Choroid plexus epithelial cell (primary cell): ENCODE data around the gene FMO2.

Experiments used
- DNase-seq: peaks from one replicate; pipeline ENCODE4 v3.0.0-alpha.2; 2010; ENCODE audit warnings: low read depth
- H3K4me3 ChIP-seq: 2 replicates; pipeline ENCODE4 v1.5.1; 2011; ENCODE audit warnings: low read depth, mild to moderate bottlenecking, control low read depth, low read length, moderate library complexity
- CTCF ChIP-seq: conservative IDR thresholded peaks from 2 replicates; pipeline ENCODE4 v1.5.1; 2011; ENCODE audit warnings: low read depth, mild to moderate bottlenecking, control low read depth, inconsistent platforms, low read length, moderate library complexity

Gene FMO2

GRCh38 chr1:171248302-171248701 is 63.2 kb downstream of the FMO2 start, which contains the start of gene FMO1:
TSS of gene FMO1 (plus strand) at chr1:171248494. CDS start at chr1:171258088, 9,594 bp downstream.
- TF ChIP-seq CTCF, result no peak
- no peak within 1 kb of the TSS for H3K4me3 ChIP-seq
- DNase-seq, result no peak

GRCh38 chr1:171248841-171249240 is 63.7 kb downstream of the FMO2 start:
- DNase-seq, result no peak
- no peak for TF ChIP-seq CTCF
- no peak overlapping the region for H3K4me3 ChIP-seq

GRCh38 chr1:171250263-171250662 is 65.2 kb downstream of the FMO2 start:
- H3K4me3 ChIP-seq, result no peak overlapping the region
- no peak for DNase-seq
- no peak for TF ChIP-seq CTCF

GRCh38 chr1:171251042-171251951 is 66.2 kb downstream of the FMO2 start:
- peak overlapping the region; percentile 71 for H3K4me3 ChIP-seq
- TF ChIP-seq CTCF, result peak; percentile 80
- DNase-seq, result peak; percentile 62

- peak overlapping the region; percentile 71 for H3K4me3 ChIP-seq
- no peak for TF ChIP-seq CTCF
- no peak for DNase-seq
Observed at GRCh38 chr1:171251952-171252300, 66.8 kb downstream of the FMO2 start.

- H3K4me3 ChIP-seq, result no peak overlapping the region
- no peak for TF ChIP-seq CTCF
- no peak for DNase-seq
Observed at GRCh38 chr1:171252482-171252881, 67.4 kb downstream of the FMO2 start.

GRCh38 chr1:171254859-171255258 is 69.8 kb downstream of the FMO2 start:
- DNase-seq, result peak; percentile 19
- TF ChIP-seq CTCF, result no peak
- H3K4me3 ChIP-seq, result no peak overlapping the region
